Tibial nerve (tissue), 4 donors: ENCODE data around the gene SLC25A5. TPM values are rescaled to one million over a fixed set of nuclear protein-coding genes. Genes with fewer than 3 reads are reported as not detected.

Experiments
- DNase-seq, 2 donors: peaks; one replicate each; pipeline ENCODE4 v3.0.0-alpha.2; 2019; ENCODE audit warnings: low spot score in 2 of 2
- H3K27ac ChIP-seq, 4 donors: fragments of 200-600 bp; sonication (generic) in 3 of 4; one replicate each; pipeline ENCODE4 v1.5.1; 2017 to 2019; ENCODE audit warnings: mild to moderate bottlenecking in 1 of 4
- H3K27me3 ChIP-seq, 2 donors: fragments of 200-600 bp; sonication (generic) in 1 of 2; one replicate each; pipeline versions ENCODE4 v1.5.1 to v1.6.0; 2017 to 2019
- H3K36me3 ChIP-seq, 3 donors: fragments of 200-600 bp; sonication (generic); one replicate each; pipeline ENCODE4 v1.5.1; 2018 to 2019
- H3K4me1 ChIP-seq, 4 donors: fragments of 200-600 bp; sonication (generic) in 3 of 4; one replicate each; pipeline ENCODE4 v1.5.1; 2017 to 2019
- H3K4me3 ChIP-seq, 4 donors: fragments of 200-600 bp; sonication (generic) in 3 of 4; one replicate each; pipeline ENCODE4 v1.5.1; 2017 to 2019; ENCODE audit warnings: mild to moderate bottlenecking in 1 of 4, moderate library complexity in 1 of 4
- H3K9me3 ChIP-seq, 4 donors: fragments of 200-600 bp; sonication (generic) in 3 of 4; one replicate each; pipeline ENCODE4 v1.5.1; 2017 to 2019
- CTCF ChIP-seq, 5 experiments: fragments of 200-600 bp in 3 of 5; fragments of 450-650 bp in 2 of 5; sonication (generic) in 3 of 5; IDR thresholded peaks; one replicate each; pipeline ENCODE4 v1.5.1; 2016 to 2019; ENCODE audit warnings: antibody characterized with exemption in 5 of 5, mild to moderate bottlenecking in 3 of 5, moderate library complexity in 2 of 5
- EP300 ChIP-seq, 2 donors: sonication (generic); formaldehyde crosslinking; IDR thresholded peaks; one replicate each; pipeline ENCODE4 v1.6.1; 2017; ENCODE audit warnings: antibody characterized with exemption in 2 of 2, mild to moderate bottlenecking in 1 of 2
- POLR2A ChIP-seq, 2 donors: fragments of 450-650 bp; IDR thresholded peaks; one replicate each; pipeline ENCODE4 v1.6.1; 2017; ENCODE audit warnings: antibody characterized with exemption in 2 of 2, mild to moderate bottlenecking in 2 of 2, moderate library complexity in 2 of 2
- WGBS, 2 donors: methylation state at CpG; one replicate each; pipeline ENCODE4 v1.1.5; 2018; 5-methylcytosine and 5-hydroxymethylcytosine counted together
- total RNA-seq, 4 donors: library from RNA; depleted of rRNA; stranded (reverse); fragments of >200 nt; gene quantifications; one replicate each; pipeline ENCODE4 v1.1.0, GENCODE V29; 2016

The SLC25A5 gene
- 100 to 1,000 TPM in 2 of 4 donors, 10 to 100 TPM in 2; 79.3 to 176 (median 93.3) TPM for total RNA-seq

- Histone ChIP-seq H3K27ac (peak within 1 kb of the TSS; percentile 63 to 93 (median 90)), H3K27me3 (no peaks in the 10 kb centered on the region), H3K9me3 (no peaks in the 10 kb centered on the region), H3K36me3 (peaks cover 0 to 13% (median 0%) of the 10 kb centered on the region in 3 donors), H3K4me1 (peaks cover 0 to 9% (median 0%) of the 10 kb centered on the region in 4 donors), H3K4me3 (peak within 1 kb of the TSS; percentile 39 to 91 (median 67))
- WGBS, 2 donors, result 7 to 57% methylated on average over 12 to 44 of the region's 46 CpGs
- peak in 1 of 2 donors; percentile 83 for TF ChIP-seq EP300 (IDR thresholded peaks at IDR 0.05)
- TF ChIP-seq POLR2A (IDR thresholded peaks at IDR 0.05), result peak; percentile 56 to 74
- peak in 1 of 5 experiments; percentile 11 for TF ChIP-seq CTCF (IDR thresholded peaks at IDR 0.05)
- peak; percentile 43 to 45 for DNase-seq
These were observed at the start of gene SLC25A5 for GRCh38 chrX:119467842-119468550. TSS of gene SLC25A5 (plus strand) at chrX:119468444. CDS start at chrX:119468516, 72 bp downstream.

- 82 to 89% methylated on average over 4 of the region's 4 CpGs for WGBS, 2 donors
- no peak overlapping the region for H3K27ac ChIP-seq
- no peaks in the 10 kb centered on the region for H3K27me3 ChIP-seq
- H3K4me3 ChIP-seq, result no peak overlapping the region
- no peaks in the 10 kb centered on the region for H3K4me1 ChIP-seq
- DNase-seq, result no peak
- TF ChIP-seq CTCF (IDR thresholded peaks at IDR 0.05) (no peak), EP300 (IDR thresholded peaks at IDR 0.05) (no peak), POLR2A (IDR thresholded peaks at IDR 0.05) (no peak)
- no peaks in the 10 kb centered on the region for H3K9me3 ChIP-seq
- H3K36me3 ChIP-seq, result peaks cover 0 to 3% (median 0%) of the 10 kb centered on the region in 3 donors
These were observed 49.1 kb upstream of the SLC25A5 start for GRCh38 chrX:119419146-119419545.

- no peaks in the 10 kb centered on the region for H3K9me3 ChIP-seq
- TF ChIP-seq EP300 (IDR thresholded peaks at IDR 0.05), result no peak
- TF ChIP-seq CTCF (IDR thresholded peaks at IDR 0.05), result no peak
- no peak for TF ChIP-seq POLR2A (IDR thresholded peaks at IDR 0.05)
- no peak overlapping the region for H3K4me3 ChIP-seq
- H3K4me1 ChIP-seq, result no peaks in the 10 kb centered on the region
- H3K27me3 ChIP-seq, result no peaks in the 10 kb centered on the region
- DNase-seq, result no peak
- 92 to 100% methylated on average over 2 of the region's 2 CpGs for WGBS, 2 donors
- H3K27ac ChIP-seq, result no peak overlapping the region
- H3K36me3 ChIP-seq, result peaks cover 0 to 3% (median 0%) of the 10 kb centered on the region in 3 donors
These were observed 48.3 kb upstream of the SLC25A5 start for GRCh38 chrX:119419898-119420297.

- Histone ChIP-seq H3K27ac (no peak overlapping the region), H3K4me3 (no peak overlapping the region), H3K4me1 (no peaks in the 10 kb centered on the region), H3K9me3 (no peaks in the 10 kb centered on the region), H3K36me3 (peaks cover 0 to 3% (median 0%) of the 10 kb centered on the region in 3 donors), H3K27me3 (no peaks in the 10 kb centered on the region)
- TF ChIP-seq CTCF (IDR thresholded peaks at IDR 0.05) (no peak), EP300 (IDR thresholded peaks at IDR 0.05) (no peak), POLR2A (IDR thresholded peaks at IDR 0.05) (no peak)
- 82 to 88% methylated on average over 7 of the region's 7 CpGs for WGBS, 2 donors
- no peak for DNase-seq
These were observed 47.1 kb upstream of the SLC25A5 start for GRCh38 chrX:119421016-119421705.

GRCh38 chrX:119423631-119424030 lies 44.6 kb upstream of the SLC25A5 start:
- peaks cover 0 to 6% (median 0%) of the 10 kb centered on the region in 4 donors for H3K4me1 ChIP-seq
- TF ChIP-seq POLR2A (IDR thresholded peaks at IDR 0.05), result no peak
- no peak overlapping the region for H3K27ac ChIP-seq
- peaks cover 0 to 5% (median 0%) of the 10 kb centered on the region in 3 donors for H3K36me3 ChIP-seq
- no peak for DNase-seq
- no peaks in the 10 kb centered on the region for H3K27me3 ChIP-seq
- no peak overlapping the region for H3K4me3 ChIP-seq
- no peaks in the 10 kb centered on the region for H3K9me3 ChIP-seq
- WGBS, 2 donors, result 94 to 98% methylated on average over 14 of the region's 14 CpGs
